GM23338 (cell line): ENCODE data around the gene FRS2. TPM values are rescaled to one million over a fixed set of nuclear protein-coding genes. Genes with fewer than 3 reads are reported as not detected.

Source experiments
- ATAC-seq: fragments of 200-7000 bp; cut with Tn5 transposase; 3 replicates; pipeline ENCODE4 v1.9.1; 2020
- DNase-seq: peaks from one replicate; pipeline ENCODE4 v3.0.0-alpha.2; 2015; ENCODE audit warnings: low spot score
- H2AFZ ChIP-seq: fragments of 200-600 bp; sonication (generic); 2 replicates; pipeline ENCODE4 v1.8.0; 2016; ENCODE audit warnings: antibody characterized with exemption, mild to moderate bottlenecking, moderate library complexity
- H3F3A ChIP-seq: fragments of 200-600 bp; sonication (generic); replicated peaks from 2 replicates; pipeline ENCODE4 v1.8.0; 2017; ENCODE audit warnings: antibody characterized with exemption, mixed run types, low read depth
- H3K27ac ChIP-seq: fragments of 200-600 bp; sonication (generic); 2 replicates; pipeline ENCODE4 v1.6.1; 2016; ENCODE audit warnings: low read depth
- H3K27me3 ChIP-seq: fragments of 200-600 bp; sonication (generic); 2 replicates; pipeline ENCODE4 v1.8.0; 2016; ENCODE audit warnings: mild to moderate bottlenecking, mixed run types, moderate library complexity; ENCODE audit not compliant: insufficient read depth
- H3K36me3 ChIP-seq: fragments of 200-600 bp; sonication (generic); 2 replicates; pipeline ENCODE4 v1.8.0; 2016; ENCODE audit warnings: mild to moderate bottlenecking; ENCODE audit not compliant: insufficient read depth
- H3K4me1 ChIP-seq: fragments of 200-600 bp; sonication (generic); 2 replicates; pipeline ENCODE4 v1.8.0; 2016; ENCODE audit warnings: mild to moderate bottlenecking, moderate library complexity; ENCODE audit not compliant: insufficient read depth
- H3K4me2 ChIP-seq: fragments of 200-600 bp; sonication (generic); 2 replicates; pipeline ENCODE4 v1.7.1; 2017; ENCODE audit warnings: mixed run types
- H3K4me3 ChIP-seq: fragments of 200-600 bp; sonication (generic); 2 replicates; pipeline ENCODE4 v1.6.1; 2016; ENCODE audit warnings: mixed run types
- H3K79me2 ChIP-seq: fragments of 200-600 bp; sonication (generic); replicated peaks from 2 replicates; pipeline ENCODE4 v1.8.0; 2017; ENCODE audit warnings: mild to moderate bottlenecking; ENCODE audit not compliant: insufficient read depth
- H3K9me2 ChIP-seq: fragments of 200-600 bp; sonication (generic); 2 replicates; pipeline ENCODE4 v1.8.0; 2017; ENCODE audit not compliant: insufficient read depth
- H4K20me1 ChIP-seq: fragments of 200-600 bp; sonication (generic); replicated peaks from 2 replicates; pipeline ENCODE4 v1.8.0; 2017; ENCODE audit warnings: mild to moderate bottlenecking; ENCODE audit not compliant: insufficient read depth
- H3K27ac Mint-ChIP-seq: 2 replicates; pipeline ENCODE4 v1.8.0; 2020; ENCODE audit warnings: inconsistent platforms, mild to moderate bottlenecking, moderate library complexity, mixed read lengths
- H3K27me3 Mint-ChIP-seq: 3 replicates; pipeline ENCODE4 v1.8.0; 2022; ENCODE audit warnings: low read depth, mild to moderate bottlenecking, moderate library complexity, mixed read lengths, inconsistent platforms; ENCODE audit not compliant: insufficient read depth, poor library complexity
- H3K36me3 Mint-ChIP-seq: 3 replicates; pipeline ENCODE4 v1.8.0; 2021; ENCODE audit warnings: low read depth, mild to moderate bottlenecking, inconsistent platforms, moderate library complexity, mixed read lengths
- H3K4me1 Mint-ChIP-seq: 3 replicates; pipeline ENCODE4 v1.8.0; 2020; ENCODE audit warnings: mild to moderate bottlenecking, inconsistent platforms, mixed read lengths
- H3K4me3 Mint-ChIP-seq: 3 replicates; pipeline ENCODE4 v1.8.0; 2021; ENCODE audit warnings: moderate library complexity, mild to moderate bottlenecking, inconsistent platforms, mixed read lengths
- H3K9me3 Mint-ChIP-seq: 3 replicates; pipeline ENCODE4 v1.8.0; 2020; ENCODE audit warnings: moderate library complexity, mild to moderate bottlenecking, inconsistent platforms, mixed read lengths
- CREB1 ChIP-seq: fragments of 250-450 bp; sonication (Bioruptor Pico); IDR thresholded peaks from 2 replicates; pipeline ENCODE4 v1.5.0; 2020; ENCODE audit warnings: low read depth, mild to moderate bottlenecking, moderate library complexity
- CTCF ChIP-seq, 2 experiments: fragments of 200-600 bp in 1 of 2; sonication (generic) in 1 of 2; conservative IDR thresholded peaks; 2 replicates each; pipeline versions ENCODE4 v1.5.1 to v1.6.1; 2016 to 2017; ENCODE audit warnings: antibody characterized with exemption in 2 of 2, low read depth in 2 of 2, mild to moderate bottlenecking in 2 of 2, moderate library complexity in 1 of 2
- ETS1 ChIP-seq: IDR thresholded peaks from 2 replicates; pipeline ENCODE4 v1.6.1; 2016; ENCODE audit warnings: antibody characterized with exemption
- EZH2 ChIP-seq: fragments of 200-600 bp; sonication (generic); IDR thresholded peaks from one replicate; pipeline ENCODE4 v1.8.0; 2017; ENCODE audit warnings: antibody characterized with exemption, mild to moderate bottlenecking, low read depth; ENCODE audit not compliant: unreplicated experiment
- EZH2phosphoT487 ChIP-seq: fragments of 200-600 bp; sonication (generic); IDR thresholded peaks from one replicate; pipeline ENCODE4 v1.8.1; 2018; ENCODE audit warnings: antibody characterized with exemption; ENCODE audit not compliant: unreplicated experiment
- REST ChIP-seq: IDR thresholded peaks from one replicate; pipeline ENCODE4 v1.6.1; 2018; ENCODE audit warnings: antibody characterized with exemption; ENCODE audit not compliant: unreplicated experiment
- ZNF114 ChIP-seq: fragments of 250-450 bp; sonication (Bioruptor Pico); IDR thresholded peaks from 2 replicates; pipeline ENCODE4 v1.5.0; 2020; ENCODE audit warnings: mild to moderate bottlenecking, moderate library complexity
- ZNF331 ChIP-seq: fragments of 250-450 bp; sonication (Bioruptor Pico); IDR thresholded peaks from 2 replicates; pipeline ENCODE4 v1.5.0; 2020; ENCODE audit warnings: low read depth, mild to moderate bottlenecking, moderate library complexity
- polyA plus RNA-seq: library from polyadenylated mRNA; unstranded; fragments of >200 nt; fragmentation: Nextera tagmentation; extraction: Ambion mirVana; gene quantifications from 2 replicates; pipeline ENCODE4 v1.2.1, GENCODE V29; 2016
- total RNA-seq: library from RNA; depleted of rRNA; stranded (reverse); fragments of >200 nt; shearing (Covaris generic); gene quantifications from 2 replicates; pipeline ENCODE4 v1.2.3, GENCODE V29; 2014

FRS2 gene
- total and polyA plus RNA-seq, 2 experiments from 2014 or later, result 34.3 to 45.0 TPM

- no peak for TF ChIP-seq REST
- TF ChIP-seq CREB1 (CRISPR knock-in tag), result no peak
- no peak for TF ChIP-seq EZH2
- TF ChIP-seq ZNF331 (CRISPR knock-in tag), result no peak
- no peak for TF ChIP-seq CTCF (conservative IDR thresholded peaks at IDR 0.05; ENCODE audit: low read depth in 2 of 2)
- TF ChIP-seq EZH2phosphoT487, result no peak
- no peak for TF ChIP-seq ZNF114 (CRISPR knock-in tag)
Measured at GRCh38 chr12:69595689-69596088, 125.5 kb downstream of the FRS2 start (continued).

GRCh38 chr12:69598174-69598753 lies 128.1 kb downstream of the FRS2 start:
- Histone ChIP-seq H3K4me1 (no peaks in the 10 kb centered on the region), H3K79me2 (peaks cover 8% of the 10 kb centered on the region; the same call in 1 of the 2 replicates), H3K9me2 (no peaks in the 10 kb centered on the region), H3F3A (peaks cover 13% of the 10 kb centered on the region), H3K4me2 (no peak overlapping the region), H3K27ac (no peak overlapping the region), H4K20me1 (peaks cover 33% of the 10 kb centered on the region), H3K27me3 (no peaks in the 10 kb centered on the region), H3K36me3 (peaks cover 84% of the 10 kb centered on the region), H2AFZ (no peak overlapping the region), H3K4me3 (no peak overlapping the region)
- no peak for DNase-seq
- Mint-ChIP-seq H3K36me3 (peaks cover 98% of the 10 kb centered on the region), H3K4me3 (no peak overlapping the region), H3K4me1 (no peaks in the 10 kb centered on the region), H3K9me3 (peaks cover 1% of the 10 kb centered on the region; the same call in 1 of the 3 replicates), H3K27ac (no peak overlapping the region), H3K27me3 (peaks cover 3% of the 10 kb centered on the region)
- TF ChIP-seq ETS1, result no peak
- ATAC-seq, result no peak
